Calu3 (cell line): ENCODE results near the gene CD320. TPM values are rescaled to one million over a fixed set of nuclear protein-coding genes. Genes with fewer than 3 reads are reported as not detected.
"Not testable (repeated sequence)": the region's sequence is repeated elsewhere in the genome, so short reads cannot be mapped to it uniquely, and the experiment has no call there.

Source experiments
- BruUV-seq: library from RNA; stranded (reverse); fragments of 400-500 nt; replicated peaks from 2 replicates; lab custom pipeline; 2021; lab: Mats Ljungman, UMichigan
- CTCF ChIA-PET: fragments of 300-600 bp; sonication (Branson Sonifier 250); formaldehyde crosslinking; loops from one replicate; lab custom pipeline; 2022; ENCODE audit warnings: antibody characterized with exemption; lab: Charles Lee
- DNase-seq: peaks from one replicate; pipeline ENCODE4 v3.0.0; 2022
- H3K27ac Mint-ChIP-seq: one replicate; pipeline ENCODE4 v1.8.0; 2022; ENCODE audit warnings: mixed read lengths; ENCODE audit not compliant: unreplicated experiment
- H3K27me3 Mint-ChIP-seq: one replicate; pipeline ENCODE4 v1.8.0; 2022; ENCODE audit warnings: mixed read lengths; ENCODE audit not compliant: unreplicated experiment
- H3K36me3 Mint-ChIP-seq: one replicate; pipeline ENCODE4 v1.8.0; 2022; ENCODE audit warnings: mild to moderate bottlenecking, moderate library complexity, mixed read lengths; ENCODE audit not compliant: insufficient read depth, unreplicated experiment
- H3K4me1 Mint-ChIP-seq: one replicate; pipeline ENCODE4 v1.8.0; 2022; ENCODE audit warnings: mild to moderate bottlenecking, low read depth, mixed read lengths; ENCODE audit not compliant: unreplicated experiment
- H3K4me3 Mint-ChIP-seq: one replicate; pipeline ENCODE4 v1.8.0; 2022; ENCODE audit warnings: mild to moderate bottlenecking, low read depth, moderate library complexity, mixed read lengths; ENCODE audit not compliant: unreplicated experiment
- H3K9me3 Mint-ChIP-seq: one replicate; pipeline ENCODE4 v1.8.0; 2022; ENCODE audit warnings: low read depth, mixed read lengths; ENCODE audit not compliant: unreplicated experiment
- CTCF ChIP-seq: fragments of 200-600 bp; IDR thresholded peaks from one replicate; pipeline ENCODE4 v1.8.0; 2022; ENCODE audit warnings: antibody characterized with exemption; ENCODE audit not compliant: unreplicated experiment
- intact Hi-C: fragments of 100-400 bp; cut with micrococcal nuclease; formaldehyde crosslinking; loops from one replicate; pipeline ENCODE4 v1.10.0; 2022; ENCODE audit not compliant: unreplicated experiment
- total RNA-seq: library from RNA; stranded (reverse); gene quantifications from 2 replicates; pipeline ENCODE4 v1.2.3, GENCODE V29; 2022

Gene CD320
- total RNA-seq, 1 experiment from 2014 or later, result 54.0 TPM

GRCh38 chr19:8342316-8342683, 34.1 kb upstream of the CD320 start:
- Mint-ChIP-seq H3K27ac (no peak overlapping the region), H3K9me3 (no peaks in the 10 kb centered on the region), H3K4me3 (no peak overlapping the region), H3K27me3 (peaks cover 22% of the 10 kb centered on the region), H3K36me3 (peaks cover 5% of the 10 kb centered on the region), H3K4me1 (no peaks in the 10 kb centered on the region)
- BruUV-seq, result no TSS peak
- CTCF ChIA-PET, result no interaction called here
- intact Hi-C loops, result no loop called here
- no peak for TF ChIP-seq CTCF
- DNase-seq, result no peak

- H3K27ac Mint-ChIP-seq, H3K4me1 Mint-ChIP-seq, DNase-seq, H3K36me3 Mint-ChIP-seq, intact Hi-C loops, BruUV-seq, H3K4me3 Mint-ChIP-seq, H3K9me3 Mint-ChIP-seq: not testable (repeated sequence)
- CTCF ChIA-PET, result interaction anchor here (0.7 kb wide), 1 partner anchor 73 kb away, joined by 4 read pairs; no protein-coding TSS in a partner anchor
- H3K27me3 Mint-ChIP-seq, result peaks cover 22% of the 10 kb centered on the region
Observed at GRCh38 chr19:8341504-8341903, 33.3 kb upstream of the CD320 start.

GRCh38 chr19:8340341-8341096, 32.4 kb upstream of the CD320 start:
- Mint-ChIP-seq H3K9me3 (no peaks in the 10 kb centered on the region), H3K27ac (no peak overlapping the region), H3K36me3 (peaks cover 5% of the 10 kb centered on the region), H3K4me1 (no peaks in the 10 kb centered on the region), H3K27me3 (peaks cover 22% of the 10 kb centered on the region), H3K4me3 (no peak overlapping the region)
- DNase-seq, result no peak
- no TSS peak for BruUV-seq
- CTCF ChIA-PET, result interaction anchor here (0.5 to 0.7 kb wide), 3 partner anchors 14 to 1101 kb away, joined by 3 to 6 read pairs (median 3); no protein-coding TSS in a partner anchor
- TF ChIP-seq CTCF, result no peak
- intact Hi-C loops, result no loop called here

GRCh38 chr19:8338835-8339234, 30.7 kb upstream of the CD320 start:
- Mint-ChIP-seq H3K4me3 (no peak overlapping the region), H3K9me3 (no peaks in the 10 kb centered on the region), H3K27me3 (peaks cover 22% of the 10 kb centered on the region), H3K4me1 (no peaks in the 10 kb centered on the region), H3K36me3 (peaks cover 5% of the 10 kb centered on the region), H3K27ac (no peak overlapping the region)
- CTCF ChIA-PET, result no interaction called here
- no peak for DNase-seq
- BruUV-seq, result no TSS peak
- intact Hi-C loops, result no loop called here
- no peak for TF ChIP-seq CTCF

- H3K36me3 Mint-ChIP-seq, result peaks cover 5% of the 10 kb centered on the region
- H3K4me3 Mint-ChIP-seq, result no peak overlapping the region
- TF ChIP-seq CTCF, result no peak
- CTCF ChIA-PET, result no interaction called here
- intact Hi-C loops, result no loop called here
- no TSS peak for BruUV-seq
- H3K27me3 Mint-ChIP-seq, result peaks cover 22% of the 10 kb centered on the region
- DNase-seq, result no peak
- H3K9me3 Mint-ChIP-seq, result no peaks in the 10 kb centered on the region
- no peaks in the 10 kb centered on the region for H3K4me1 Mint-ChIP-seq
- H3K27ac Mint-ChIP-seq, result no peak overlapping the region
Observed at GRCh38 chr19:8337728-8338127, 29.6 kb upstream of the CD320 start.
